OCI-LY7 (cell line): Measurements from ENCODE around the gene UBAP2L. TPM values are rescaled to one million over a fixed set of nuclear protein-coding genes. Genes with fewer than 3 reads are reported as not detected.
"Not testable (repeated sequence)": the region's sequence is repeated elsewhere in the genome, so short reads cannot be mapped to it uniquely, and the experiment has no call there.

ENCODE experiments used
- BruUV-seq: library from RNA; stranded (reverse); fragments of 400-500 nt; replicated peaks from 2 replicates; lab custom pipeline; 2021; lab: Mats Ljungman, UMichigan
- CTCF ChIA-PET: fragments of 300-600 bp; sonication (Branson Sonifier 250); formaldehyde crosslinking; loops from one replicate; lab custom pipeline; 2022; ENCODE audit warnings: antibody characterized with exemption; ENCODE audit not compliant: unreplicated experiment; lab: Charles Lee
- POLR2A ChIA-PET: fragments of 300-600 bp; sonication (Branson Sonifier 250); formaldehyde crosslinking; loops from one replicate; lab custom pipeline; 2022; ENCODE audit warnings: antibody characterized with exemption; lab: Charles Lee
- DNase-seq: peaks from one replicate; pipeline ENCODE4 v3.0.0-alpha.2; 2015; ENCODE audit warnings: low spot score
- H2AFZ ChIP-seq: fragments of 200-600 bp; sonication (generic), shearing (Covaris generic); 2 replicates; pipeline ENCODE4 v1.6.1; 2014; ENCODE audit warnings: mild to moderate bottlenecking, antibody characterized with exemption, low read length, moderate library complexity
- H3K27ac ChIP-seq: fragments of 200-600 bp; sonication (generic); 2 replicates; pipeline ENCODE4 v1.5.1; 2014; ENCODE audit warnings: mixed run types, low read depth, mild to moderate bottlenecking, moderate library complexity, low read length, inconsistent platforms; ENCODE audit not compliant: poor library complexity, severe bottlenecking
- H3K36me3 ChIP-seq: fragments of 200-600 bp; sonication (generic); 2 replicates; pipeline ENCODE4 v1.6.1; 2014; ENCODE audit warnings: mild to moderate bottlenecking, antibody characterized with exemption, low read length, moderate library complexity, mixed read lengths; ENCODE audit not compliant: insufficient read depth
- H3K4me1 ChIP-seq: fragments of 200-600 bp; sonication (generic); 2 replicates; pipeline ENCODE4 v1.5.1; 2014; ENCODE audit warnings: mild to moderate bottlenecking, low read length; ENCODE audit not compliant: insufficient read depth, poor library complexity, severe bottlenecking
- H3K4me2 ChIP-seq: fragments of 200-600 bp; sonication (generic); 2 replicates; pipeline ENCODE4 v1.6.1; 2014; ENCODE audit warnings: mild to moderate bottlenecking, low read length
- H3K4me3 ChIP-seq: fragments of 200-600 bp; sonication (generic); 2 replicates; pipeline ENCODE4 v1.5.1; 2014; ENCODE audit warnings: mild to moderate bottlenecking, low read depth, low read length; ENCODE audit not compliant: poor library complexity, severe bottlenecking
- H3K79me2 ChIP-seq: fragments of 200-600 bp; sonication (generic); 2 replicates; pipeline ENCODE4 v1.6.1; 2016; ENCODE audit warnings: low read depth, mild to moderate bottlenecking, low read length, moderate library complexity, mixed read lengths; ENCODE audit not compliant: insufficient read depth
- H3K9me2 ChIP-seq: fragments of 200-600 bp; sonication (generic); 2 replicates; pipeline ENCODE4 v1.6.1; 2016; ENCODE audit warnings: mild to moderate bottlenecking, low read length, mixed read lengths; ENCODE audit not compliant: insufficient read depth
- H3K9me3 ChIP-seq: fragments of 200-600 bp; sonication (generic); 2 replicates; pipeline ENCODE4 v1.6.1; 2014; ENCODE audit warnings: mild to moderate bottlenecking, mixed run types, low read length, mixed read lengths
- H4K20me1 ChIP-seq: fragments of 200-600 bp; sonication (generic); 2 replicates; pipeline ENCODE4 v1.6.1; 2014; ENCODE audit warnings: mild to moderate bottlenecking, antibody characterized with exemption, low read length, moderate library complexity, mixed read lengths; ENCODE audit not compliant: insufficient read depth
- EZH2phosphoT487 ChIP-seq: fragments of 200-600 bp; sonication (generic); IDR thresholded peaks from 2 replicates; pipeline ENCODE4 v1.6.1; 2018; ENCODE audit warnings: low read depth, borderline replicate concordance, mild to moderate bottlenecking, mixed run types, antibody characterized with exemption, low read length, moderate library complexity, mixed read lengths
- intact Hi-C: fragments of 100-400 bp; cut with micrococcal nuclease; formaldehyde crosslinking; loops from one replicate; pipeline ENCODE4 v1.10.0; 2022; ENCODE audit not compliant: unreplicated experiment
- total RNA-seq, 2 experiments: library from RNA; depleted of rRNA in 1 of 2; stranded (reverse); fragments of >200 nt in 1 of 2; shearing (Covaris generic) in 1 of 2; gene quantifications; 2 replicates each; pipeline ENCODE4 v1.2.3, GENCODE V29; 2014 to 2022
- TF ChIP-seq, protein P1 (sequence below): fragments of 200-600 bp; sonication (generic); conservative IDR thresholded peaks from 2 replicates; pipeline ENCODE4 v1.5.1; 2014; ENCODE audit warnings: mild to moderate bottlenecking, antibody characterized with exemption, low read length, moderate library complexity, mixed read lengths

Gene UBAP2L
- total RNA-seq, 2 experiments from 2014 or later: 80.4 to 179 TPM

GRCh38 chr1:154309136-154309535 lies 88.4 kb downstream of the UBAP2L start:
- POLR2A ChIA-PET: interaction anchor here (0.7 kb wide), 2 partner anchors 1005 to 1537 kb away, joined by 4 to 5 read pairs; no protein-coding TSS in a partner anchor
- BruUV-seq, H3K36me3 ChIP-seq, H3K4me2 ChIP-seq, H3K9me3 ChIP-seq, H4K20me1 ChIP-seq, H3K4me1 ChIP-seq, intact Hi-C loops, H3K79me2 ChIP-seq, CTCF ChIA-PET, H3K27ac ChIP-seq, H3K9me2 ChIP-seq, H2AFZ ChIP-seq, DNase-seq, H3K4me3 ChIP-seq: not testable (repeated sequence)

DNA sequence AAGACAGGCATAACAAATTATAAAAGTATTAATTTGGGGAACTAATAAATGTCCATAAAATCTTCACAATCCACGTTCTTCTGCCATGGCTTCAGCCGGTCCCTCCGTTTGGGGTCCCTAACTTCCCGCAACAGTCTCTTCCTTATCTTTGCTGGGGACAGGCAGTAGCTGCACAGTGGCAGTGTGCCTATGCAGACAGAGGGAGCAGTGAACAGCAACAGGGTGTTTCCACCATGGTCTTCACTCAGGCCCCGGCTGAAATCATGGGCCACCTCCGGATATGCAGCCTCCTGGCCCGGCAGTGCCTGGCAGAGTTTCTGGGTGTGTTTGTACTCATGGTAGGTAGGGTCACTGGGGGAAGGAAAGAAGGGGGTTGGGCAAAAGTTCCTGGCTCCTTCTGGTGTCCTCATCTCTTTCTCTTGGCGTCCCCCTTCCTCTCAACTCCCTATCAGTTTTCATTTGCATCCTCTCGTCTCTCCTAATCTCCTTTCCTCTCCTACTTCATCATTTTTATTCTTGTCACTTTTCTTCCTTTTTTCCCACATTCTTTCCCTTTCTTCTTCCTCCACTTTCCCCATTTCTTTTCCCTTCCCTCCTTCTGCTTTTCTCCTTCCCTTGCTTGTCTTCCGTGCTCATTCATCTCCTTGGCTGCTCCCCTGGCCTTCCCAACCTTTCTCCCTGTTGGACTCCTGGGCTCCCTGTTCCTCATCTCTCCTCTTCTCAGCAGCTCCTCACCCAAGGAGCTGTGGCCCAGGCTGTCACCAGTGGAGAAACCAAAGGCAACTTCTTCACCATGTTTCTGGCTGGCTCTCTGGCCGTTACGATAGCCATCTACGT lies 91.7 kb downstream of the UBAP2L start:
- DNase-seq, intact Hi-C loops, H2AFZ ChIP-seq, BruUV-seq, H3K4me2 ChIP-seq, H3K79me2 ChIP-seq, H3K27ac ChIP-seq, H3K36me3 ChIP-seq, H4K20me1 ChIP-seq, H3K9me2 ChIP-seq, H3K4me1 ChIP-seq, H3K4me3 ChIP-seq, CTCF ChIA-PET: not testable (repeated sequence)
- H3K9me3 ChIP-seq: peaks cover 11% of the 10 kb centered on the region; the same call in 1 of the 2 replicates
- POLR2A ChIA-PET: interaction anchor here (0.7 kb wide), 1 partner anchor 172 kb away, joined by 3 read pairs; no protein-coding TSS in a partner anchor

GRCh38 chr1:154313066-154313356 lies 92.3 kb downstream of the UBAP2L start:
- H3K79me2 ChIP-seq: no peaks in the 10 kb centered on the region
- peaks cover 13% of the 10 kb centered on the region; the same call in 1 of the 2 replicates for H3K9me3 ChIP-seq
- H3K27ac ChIP-seq: no peak overlapping the region
- POLR2A ChIA-PET: interaction anchor here (0.7 kb wide), 1 partner anchor 172 kb away, joined by 3 read pairs; no protein-coding TSS in a partner anchor
- H3K4me2 ChIP-seq: no peak overlapping the region
- no peak overlapping the region for H2AFZ ChIP-seq
- intact Hi-C loops: no loop called here
- no peak for TF ChIP-seq EZH2phosphoT487
- TF ChIP-seq, protein P1, sequence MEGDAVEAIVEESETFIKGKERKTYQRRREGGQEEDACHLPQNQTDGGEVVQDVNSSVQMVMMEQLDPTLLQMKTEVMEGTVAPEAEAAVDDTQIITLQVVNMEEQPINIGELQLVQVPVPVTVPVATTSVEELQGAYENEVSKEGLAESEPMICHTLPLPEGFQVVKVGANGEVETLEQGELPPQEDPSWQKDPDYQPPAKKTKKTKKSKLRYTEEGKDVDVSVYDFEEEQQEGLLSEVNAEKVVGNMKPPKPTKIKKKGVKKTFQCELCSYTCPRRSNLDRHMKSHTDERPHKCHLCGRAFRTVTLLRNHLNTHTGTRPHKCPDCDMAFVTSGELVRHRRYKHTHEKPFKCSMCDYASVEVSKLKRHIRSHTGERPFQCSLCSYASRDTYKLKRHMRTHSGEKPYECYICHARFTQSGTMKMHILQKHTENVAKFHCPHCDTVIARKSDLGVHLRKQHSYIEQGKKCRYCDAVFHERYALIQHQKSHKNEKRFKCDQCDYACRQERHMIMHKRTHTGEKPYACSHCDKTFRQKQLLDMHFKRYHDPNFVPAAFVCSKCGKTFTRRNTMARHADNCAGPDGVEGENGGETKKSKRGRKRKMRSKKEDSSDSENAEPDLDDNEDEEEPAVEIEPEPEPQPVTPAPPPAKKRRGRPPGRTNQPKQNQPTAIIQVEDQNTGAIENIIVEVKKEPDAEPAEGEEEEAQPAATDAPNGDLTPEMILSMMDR: no peak
- H3K4me3 ChIP-seq: no peak overlapping the region
- no peaks in the 10 kb centered on the region for H3K4me1 ChIP-seq
- CTCF ChIA-PET: no interaction called here
- no peaks in the 10 kb centered on the region for H3K9me2 ChIP-seq
- no peaks in the 10 kb centered on the region for H4K20me1 ChIP-seq
- no TSS peak for BruUV-seq
- no peaks in the 10 kb centered on the region for H3K36me3 ChIP-seq
- no peak for DNase-seq

DNA sequence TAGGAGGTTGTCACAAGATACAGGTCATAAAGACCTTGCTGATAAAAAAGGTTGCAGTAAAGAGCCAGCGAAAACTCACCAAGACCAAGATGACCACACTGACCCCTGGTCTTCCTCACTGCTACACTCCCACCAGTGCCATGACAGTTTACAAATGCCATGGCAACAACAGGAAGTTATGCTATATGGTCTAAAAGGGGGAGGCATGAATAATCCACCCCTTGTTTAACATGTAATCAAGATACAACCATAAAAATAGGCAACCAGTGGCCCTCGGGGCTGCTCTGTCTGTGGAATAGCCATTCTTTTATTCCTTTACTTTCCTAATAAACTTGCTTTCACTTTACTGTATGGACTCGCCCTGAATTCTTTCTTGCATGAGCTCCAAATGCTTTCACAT lies 93.5 kb downstream of the UBAP2L start:
- H3K79me2 ChIP-seq, H3K4me3 ChIP-seq, H3K27ac ChIP-seq, H3K4me1 ChIP-seq, DNase-seq, CTCF ChIA-PET, H3K36me3 ChIP-seq, H4K20me1 ChIP-seq, intact Hi-C loops, H3K9me2 ChIP-seq, POLR2A ChIA-PET, H2AFZ ChIP-seq, H3K4me2 ChIP-seq, BruUV-seq: not testable (repeated sequence)
- peaks cover 13% of the 10 kb centered on the region; the same call in 1 of the 2 replicates for H3K9me3 ChIP-seq
